ENCODE data around the gene PHKG1.
"Not testable (repeated sequence)": the region's sequence is repeated elsewhere in the genome, so short reads cannot be mapped to it uniquely, and the experiment has no call there.

DNA sequence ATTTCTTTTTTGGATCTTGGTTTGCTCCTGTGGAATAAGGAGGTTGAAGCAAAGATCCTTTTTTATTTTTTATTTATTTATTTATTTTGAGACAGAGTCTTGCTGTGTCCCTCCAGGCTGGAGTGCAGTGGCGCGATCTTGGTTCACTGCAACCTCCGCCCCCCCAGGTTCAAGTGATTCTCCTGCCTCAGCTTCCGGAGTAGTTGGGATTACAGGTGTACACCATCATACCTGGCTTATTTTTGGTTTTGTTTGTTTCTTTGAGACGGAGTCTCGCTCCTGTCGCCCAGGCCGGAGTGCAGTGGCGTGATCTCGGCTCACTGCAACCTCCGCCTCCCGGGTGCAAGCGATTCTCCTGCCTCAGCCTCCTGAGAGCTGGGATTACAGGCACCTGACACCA lies 26.4 kb downstream of the PHKG1 start:
- TF ChIP-seq POLR2A (IDR thresholded peaks at IDR 0.05; ENCODE audit: low read depth, low read length); TAF1 (IDR thresholded peaks at IDR 0.05; ENCODE audit: low read depth, low read length); POU2F2 (IDR thresholded peaks at IDR 0.05; ENCODE audit: low read depth, low read length); SPI1 (IDR thresholded peaks at IDR 0.05; ENCODE audit: low read depth, low read length); POLR2AphosphoS5 (IDR thresholded peaks at IDR 0.05; ENCODE audit: low read depth, low read length); PAX5 (IDR thresholded peaks at IDR 0.05; ENCODE audit: insufficient read depth, low read length, severe bottlenecking): not testable (repeated sequence)
